Measurements from ENCODE around the gene ASGR2.

The ASGR2 gene

DNA sequence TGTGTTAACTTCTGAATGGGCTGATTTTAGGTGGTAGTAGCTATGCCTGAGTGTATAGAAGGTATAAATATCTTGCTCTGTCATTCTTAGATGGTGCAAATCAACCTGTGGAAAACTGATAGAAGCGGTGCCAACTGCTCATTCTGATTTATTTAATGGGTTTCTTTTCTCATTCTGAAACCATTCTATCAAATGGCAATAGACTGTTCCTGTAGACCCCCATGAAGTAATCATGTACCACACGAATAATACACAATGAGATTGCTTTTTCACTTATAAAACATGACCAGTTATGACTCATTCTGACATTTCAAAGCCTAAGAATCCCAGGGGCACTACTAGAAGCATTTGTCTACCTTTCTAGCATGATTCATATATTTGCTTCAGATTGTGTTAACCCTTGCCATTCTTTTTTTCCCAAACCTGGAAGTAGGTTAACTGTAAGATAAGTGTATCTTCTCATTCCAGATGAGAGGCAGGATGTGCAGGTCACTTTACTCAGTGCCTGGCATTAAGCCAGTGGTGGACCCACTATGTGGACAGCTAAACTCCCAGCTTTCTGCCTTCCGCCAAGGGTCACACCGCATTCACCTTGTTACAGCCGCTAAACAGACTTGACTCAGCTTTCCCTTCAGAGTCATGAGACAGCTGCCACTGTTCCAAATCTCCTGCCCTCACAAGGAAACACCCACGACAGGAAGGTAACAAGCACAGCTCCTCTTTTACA, 54.3 kb downstream of the ASGR2 start:
- peak; percentile 96 for DNase-seq (ENCODE audit: low spot score)

DNA sequence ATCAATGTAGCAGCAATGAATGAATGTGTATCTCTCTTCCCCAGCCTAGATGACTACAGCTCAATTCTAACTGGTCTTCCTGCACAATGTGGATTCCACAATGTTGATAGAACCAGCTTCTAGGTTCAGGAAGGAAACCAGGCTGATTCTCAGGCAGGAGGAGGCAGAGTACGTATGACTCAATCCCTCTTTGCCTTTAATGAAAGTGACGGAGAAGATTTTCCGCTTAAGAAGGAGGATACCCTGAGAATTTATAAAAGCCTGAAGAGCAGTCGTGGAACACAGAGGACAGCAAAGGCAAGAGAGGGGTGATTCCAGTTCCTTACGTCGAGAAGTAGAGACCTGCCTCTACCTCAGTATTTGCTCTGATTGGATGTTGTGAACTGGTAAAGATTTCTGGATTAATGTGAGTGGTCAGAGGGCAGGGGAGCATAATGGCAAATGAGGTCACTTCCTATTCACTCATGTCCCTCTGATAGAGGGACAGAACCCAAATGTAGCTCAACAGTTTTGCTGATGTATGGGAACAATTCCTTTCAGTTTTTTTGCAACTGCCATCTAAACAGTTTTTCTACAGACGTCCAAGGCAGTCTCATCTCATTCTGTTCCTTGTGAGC, 55.7 kb downstream of the ASGR2 start:
- DNase-seq (ENCODE audit: low spot score), result peak; percentile 87

DNA sequence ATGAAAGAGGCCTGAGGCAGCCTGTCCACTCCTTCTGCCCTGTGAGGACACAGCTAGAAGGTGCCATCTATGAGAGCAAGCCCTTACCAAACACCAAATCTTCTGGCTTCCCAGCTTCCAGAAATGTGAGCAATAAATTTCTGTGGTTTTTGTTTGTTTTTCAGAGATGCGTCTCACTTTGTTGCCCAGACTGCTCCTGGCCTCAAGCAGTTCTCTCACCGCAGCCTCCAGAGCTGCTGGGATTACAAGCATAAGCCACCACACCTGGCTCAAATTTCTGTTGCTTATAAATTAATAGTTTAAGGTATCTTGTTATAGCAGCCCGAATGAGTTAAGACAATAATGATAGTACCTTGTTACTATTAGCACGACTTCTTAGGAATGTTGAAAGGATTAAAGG, 58.2 kb downstream of the ASGR2 start:
- no peak for DNase-seq (ENCODE audit: low spot score)
